Activated naive CD8-positive, alpha-beta T cell treated with anti-CD3 and anti-CD28 coated beads, Interleukin-2, amount 10 ng/mL, durations not matched to agents 7 days and 5 days (primary cell): Measurements from ENCODE around the gene RUNX1. TPM values are rescaled to one million over a fixed set of nuclear protein-coding genes. Genes with fewer than 3 reads are reported as not detected.

Source experiments
- ATAC-seq: fragments of 150-1000 bp; cut with Tn5 transposase; one replicate; pipeline ENCODE4 v1.10.0; 2021; ENCODE audit warnings: low read depth, moderate library complexity
- POLR2A ChIA-PET: fragments of 350-600 bp; sonication (Branson Sonifier 250); formaldehyde crosslinking; loops from one replicate; lab custom pipeline; 2021; ENCODE audit warnings: antibody characterized with exemption; lab: Charles Lee
- DNase-seq: peaks from one replicate; pipeline ENCODE4 v3.0.0; 2021
- H3K27ac Mint-ChIP-seq: one replicate; pipeline ENCODE4 v1.8.0; 2022; ENCODE audit warnings: mild to moderate bottlenecking, mixed read lengths
- H3K27me3 Mint-ChIP-seq: one replicate; pipeline ENCODE4 v1.8.0; 2022; ENCODE audit warnings: mild to moderate bottlenecking, moderate library complexity, mixed read lengths
- H3K36me3 Mint-ChIP-seq: one replicate; pipeline ENCODE4 v1.8.0; 2021; ENCODE audit warnings: mild to moderate bottlenecking, mixed read lengths
- H3K4me1 Mint-ChIP-seq: one replicate; pipeline ENCODE4 v1.8.0; 2021; ENCODE audit warnings: mixed read lengths
- H3K4me3 Mint-ChIP-seq: one replicate; pipeline ENCODE4 v1.8.0; 2022; ENCODE audit warnings: mild to moderate bottlenecking, moderate library complexity, mixed read lengths
- H3K9me3 Mint-ChIP-seq: one replicate; pipeline ENCODE4 v1.8.0; 2021; ENCODE audit warnings: mixed read lengths
- total RNA-seq, 2 experiments: library from RNA; stranded (reverse); gene quantifications; one replicate each; pipeline ENCODE4 v1.2.3, GENCODE V29; 2021

The RUNX1 gene
- total RNA-seq, 2 experiments from 2014 or later: 23.0 to 29.7 TPM

DNA sequence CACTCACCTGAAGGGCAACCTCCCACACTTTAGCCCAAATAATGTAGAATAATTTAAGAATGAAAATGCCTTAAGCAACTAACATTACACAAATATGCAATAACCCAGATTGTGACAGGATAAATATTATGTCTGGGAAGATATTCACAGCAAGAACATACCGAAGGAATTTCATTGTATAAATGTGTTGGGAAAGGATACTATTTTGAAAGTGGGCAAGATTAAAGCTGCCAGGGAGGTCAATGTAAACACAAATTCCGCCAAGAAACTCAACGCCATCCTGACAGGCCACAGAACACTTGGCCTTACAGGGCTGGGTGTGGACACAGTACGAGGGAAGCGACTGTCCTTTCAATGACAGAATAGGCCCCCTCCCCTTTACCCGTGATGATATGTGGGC lies 173.3 kb downstream of the RUNX1 start:
- Mint-ChIP-seq H3K4me1 (no peaks in the 10 kb centered on the region), H3K27ac (no peak overlapping the region), H3K4me3 (no peak overlapping the region), H3K27me3 (peaks cover 2% of the 10 kb centered on the region), H3K36me3 (peaks cover 7% of the 10 kb centered on the region), H3K9me3 (no peaks in the 10 kb centered on the region)
- DNase-seq (no peak), ATAC-seq (no peak)
- POLR2A ChIA-PET: no interaction called here

DNA sequence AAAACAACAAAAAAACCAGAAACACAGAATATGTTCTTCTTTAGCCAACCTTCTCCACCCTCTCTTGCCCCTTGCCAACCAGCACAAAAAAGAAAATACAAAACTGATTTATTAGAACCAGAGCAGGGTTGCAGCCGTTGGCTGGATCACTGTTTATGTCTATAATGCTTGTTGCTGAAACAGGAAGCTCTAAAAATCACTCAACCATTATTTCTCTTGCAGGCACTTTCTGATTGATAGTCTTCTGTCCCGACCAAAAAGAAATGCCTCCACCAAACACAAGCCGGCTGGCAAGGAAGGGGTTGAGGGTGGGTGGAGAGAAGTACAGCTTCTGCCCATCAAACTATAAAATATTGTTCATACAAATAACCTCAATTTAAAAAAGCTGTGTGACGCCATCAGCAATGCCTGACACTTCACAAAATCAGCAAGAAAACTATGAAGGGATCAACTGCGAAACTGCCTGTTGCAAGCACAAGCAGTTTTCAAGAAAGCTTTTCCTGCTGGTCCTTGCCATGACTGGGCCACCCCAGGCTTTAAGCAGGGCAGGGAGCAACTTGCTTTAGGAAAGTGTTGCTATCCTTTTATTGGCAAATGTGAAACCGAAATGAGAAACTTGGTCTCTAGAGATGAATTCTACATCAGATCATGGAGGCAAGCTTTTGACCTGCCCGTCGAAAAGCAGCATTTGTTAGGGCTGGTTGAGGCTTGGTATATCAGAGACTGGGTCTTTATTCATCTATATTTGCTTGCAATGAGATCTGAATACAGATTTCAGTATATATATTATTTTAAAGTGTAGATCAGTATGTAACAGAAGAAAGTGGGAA lies 174.2 kb downstream of the RUNX1 start:
- peaks cover 6% of the 10 kb centered on the region for H3K36me3 Mint-ChIP-seq
- POLR2A ChIA-PET: no interaction called here
- no peaks in the 10 kb centered on the region for H3K4me1 Mint-ChIP-seq
- H3K27me3 Mint-ChIP-seq: peaks cover 2% of the 10 kb centered on the region
- no peak overlapping the region for H3K4me3 Mint-ChIP-seq
- ATAC-seq (no peak), DNase-seq (no peak)
- no peak overlapping the region for H3K27ac Mint-ChIP-seq
- H3K9me3 Mint-ChIP-seq: no peaks in the 10 kb centered on the region

DNA sequence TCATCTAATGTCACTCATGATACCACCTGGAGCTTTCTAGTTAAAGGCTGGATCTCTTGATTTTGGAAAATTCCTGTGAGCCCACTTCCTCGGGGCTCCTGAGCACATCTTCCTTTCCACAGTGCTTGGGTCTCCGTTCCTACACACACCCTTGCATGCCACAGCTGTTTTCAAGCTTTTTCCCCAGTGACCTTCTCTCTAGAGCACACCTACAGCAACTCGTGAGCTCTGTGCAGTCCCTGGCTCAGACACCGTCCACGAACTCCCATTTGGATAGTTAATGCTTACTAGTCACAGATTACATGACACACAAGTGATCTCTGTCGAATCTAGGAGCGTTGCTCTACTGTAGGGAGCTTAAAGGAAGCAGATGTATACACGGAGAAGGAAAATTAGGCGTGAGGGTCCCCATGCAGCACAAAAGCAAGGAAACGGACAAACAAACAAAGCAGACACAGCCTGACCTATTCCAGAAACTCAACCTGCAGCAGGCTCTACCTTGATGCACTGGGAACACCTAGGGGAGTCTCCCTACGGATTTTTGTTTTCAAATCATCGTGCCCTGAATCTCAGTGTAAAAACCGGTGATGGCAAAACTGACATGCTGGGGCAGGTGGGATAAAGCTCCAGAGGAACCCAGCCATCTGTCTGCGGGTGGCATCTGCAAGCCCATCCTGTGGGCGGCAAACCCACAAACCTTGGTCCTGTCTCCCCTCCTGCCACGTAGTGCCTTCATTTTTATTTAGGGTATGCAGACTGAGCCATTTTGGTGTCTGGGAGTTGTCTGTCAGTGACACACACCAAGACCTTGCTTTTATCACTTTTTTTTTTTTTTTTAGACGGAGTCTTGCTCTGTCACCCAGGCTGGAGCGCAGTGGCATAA lies 177.8 kb downstream of the RUNX1 start:
- H3K36me3 Mint-ChIP-seq: peaks cover 9% of the 10 kb centered on the region
- POLR2A ChIA-PET: no interaction called here

DNA sequence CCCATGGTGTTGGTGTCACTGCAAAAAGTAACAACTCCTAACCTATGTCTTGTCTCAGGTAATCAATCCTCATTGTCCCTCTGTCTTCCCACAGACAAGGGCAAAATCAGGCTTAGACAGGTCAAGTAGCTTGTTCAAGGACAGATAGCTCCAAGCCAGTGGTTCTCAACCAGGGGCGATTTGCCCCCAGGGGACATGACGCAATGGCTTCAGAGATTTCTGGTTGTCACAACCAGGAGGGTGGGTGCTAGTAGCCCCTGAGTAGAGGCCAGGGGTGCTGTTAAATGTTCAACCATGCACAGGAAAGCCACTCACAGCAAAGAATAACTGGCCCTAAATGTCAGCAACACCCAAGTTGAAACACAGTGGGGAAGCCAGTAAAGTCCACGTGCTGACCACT lies 178.9 kb downstream of the RUNX1 start:
- no peak overlapping the region for H3K4me3 Mint-ChIP-seq
- H3K4me1 Mint-ChIP-seq: peaks cover 16% of the 10 kb centered on the region
- DNase-seq (no peak), ATAC-seq (no peak)
- POLR2A ChIA-PET: no interaction called here
- H3K9me3 Mint-ChIP-seq: no peaks in the 10 kb centered on the region
- H3K27me3 Mint-ChIP-seq: peaks cover 4% of the 10 kb centered on the region
- H3K27ac Mint-ChIP-seq: no peak overlapping the region
- peaks cover 11% of the 10 kb centered on the region for H3K36me3 Mint-ChIP-seq

More for the DNA sequence above, 177.8 kb downstream of the RUNX1 start:
- ATAC-seq (no peak), DNase-seq (no peak)
- no peak overlapping the region for H3K4me3 Mint-ChIP-seq
- no peak overlapping the region for H3K27ac Mint-ChIP-seq
- H3K4me1 Mint-ChIP-seq: peaks cover 6% of the 10 kb centered on the region
- no peaks in the 10 kb centered on the region for H3K9me3 Mint-ChIP-seq
- H3K27me3 Mint-ChIP-seq: peaks cover 4% of the 10 kb centered on the region

DNA sequence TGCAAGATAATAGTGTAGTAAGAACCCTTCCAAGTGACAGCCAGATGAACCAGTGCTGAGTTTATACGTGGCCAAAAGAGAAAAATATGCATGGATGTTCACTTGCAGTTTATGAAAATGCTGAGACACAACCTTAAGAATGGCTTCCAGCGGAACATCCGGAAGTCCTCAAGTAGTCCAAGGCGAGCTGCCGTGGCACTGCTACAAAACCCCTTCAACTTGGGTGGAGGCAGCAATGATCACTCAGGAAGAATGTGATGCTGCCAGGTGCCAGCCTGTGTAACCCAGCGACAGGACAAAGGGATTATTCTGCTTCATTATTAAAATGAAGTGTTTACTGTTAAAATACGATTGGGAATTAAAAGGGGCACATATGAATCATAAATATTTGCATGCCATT lies 179.6 kb downstream of the RUNX1 start:
- H3K27me3 Mint-ChIP-seq: peaks cover 4% of the 10 kb centered on the region
- no peaks in the 10 kb centered on the region for H3K9me3 Mint-ChIP-seq
- ATAC-seq (no peak), DNase-seq (no peak)
- no peak overlapping the region for H3K27ac Mint-ChIP-seq
- H3K4me1 Mint-ChIP-seq: peaks cover 22% of the 10 kb centered on the region
- POLR2A ChIA-PET: no interaction called here
- no peak overlapping the region for H3K4me3 Mint-ChIP-seq
- peaks cover 11% of the 10 kb centered on the region for H3K36me3 Mint-ChIP-seq

DNA sequence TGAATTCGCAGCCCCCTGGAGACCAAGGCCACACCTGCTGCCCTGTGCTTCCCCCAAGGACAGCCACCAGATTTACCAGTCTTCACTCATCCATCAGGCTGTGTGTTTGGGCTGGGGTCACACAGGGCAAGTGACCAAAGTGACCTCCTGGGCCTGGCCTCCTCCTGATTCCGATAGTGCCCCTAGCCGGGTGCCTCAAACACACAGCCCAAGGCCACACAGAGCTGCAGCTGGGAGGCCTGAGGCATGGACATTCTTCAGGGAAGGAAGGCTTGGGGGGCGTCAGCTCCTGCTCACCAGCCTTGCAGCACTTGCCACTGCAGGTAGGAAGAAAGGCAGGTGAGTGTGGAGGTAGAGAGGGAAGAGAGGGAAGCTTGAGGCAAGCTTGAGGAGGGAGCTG lies 181.3 kb downstream of the RUNX1 start:
- Mint-ChIP-seq H3K27me3 (peaks cover 2% of the 10 kb centered on the region), H3K9me3 (no peaks in the 10 kb centered on the region), H3K4me1 (peaks cover 24% of the 10 kb centered on the region), H3K4me3 (no peak overlapping the region), H3K27ac (peak overlapping the region; percentile 60), H3K36me3 (peaks cover 9% of the 10 kb centered on the region)
- POLR2A ChIA-PET: no interaction called here
- DNase-seq: no peak
- no peak for ATAC-seq

DNA sequence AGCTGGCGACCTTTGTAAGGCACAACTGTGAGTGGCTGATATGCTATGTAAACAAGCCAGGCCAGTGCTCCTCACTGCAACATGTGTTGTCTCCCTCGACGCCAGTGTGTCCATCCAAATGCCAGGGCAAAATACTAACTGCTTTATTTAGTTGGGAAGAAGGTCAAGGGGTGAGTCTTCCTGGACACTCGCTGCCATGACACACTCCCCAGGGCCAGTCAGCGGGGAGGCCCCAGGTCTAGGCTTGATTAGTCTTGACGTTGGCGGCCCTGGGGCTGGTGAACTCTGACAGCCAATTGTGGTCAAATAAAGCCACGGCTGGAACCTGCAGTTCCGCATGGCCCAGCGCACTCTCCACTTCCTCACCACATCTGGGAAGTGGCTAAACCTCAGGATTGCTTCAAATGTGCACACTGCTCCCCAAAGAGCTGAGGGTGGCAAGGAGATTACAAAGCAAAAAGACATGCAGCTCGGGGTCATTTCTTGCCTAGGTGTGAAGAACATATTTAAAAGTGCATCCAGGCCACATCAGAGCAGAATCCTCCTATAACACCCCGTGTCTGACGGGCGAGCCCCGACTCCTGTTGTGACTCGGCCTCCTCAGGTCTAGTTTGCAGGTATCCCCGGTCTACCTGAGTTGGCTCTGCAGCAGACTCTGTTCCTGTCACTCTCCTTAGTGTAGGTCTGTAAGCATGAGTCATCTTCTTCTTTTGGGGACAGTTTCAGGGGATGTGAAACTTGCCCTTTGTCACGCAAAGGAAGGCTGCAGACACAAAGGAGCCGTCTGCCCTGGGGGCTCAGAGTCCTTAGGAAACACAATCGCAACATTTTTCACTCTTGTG lies 183.5 kb downstream of the RUNX1 start:
- H3K4me1 Mint-ChIP-seq: peaks cover 24% of the 10 kb centered on the region
- H3K36me3 Mint-ChIP-seq: peaks cover 9% of the 10 kb centered on the region
- DNase-seq (no peak), ATAC-seq (peak; percentile 65)
- H3K4me3 Mint-ChIP-seq: peak overlapping the region; percentile 41
- no peak overlapping the region for H3K27ac Mint-ChIP-seq
- POLR2A ChIA-PET: no interaction called here
- H3K9me3 Mint-ChIP-seq: no peaks in the 10 kb centered on the region
- H3K27me3 Mint-ChIP-seq: peaks cover 4% of the 10 kb centered on the region

DNA sequence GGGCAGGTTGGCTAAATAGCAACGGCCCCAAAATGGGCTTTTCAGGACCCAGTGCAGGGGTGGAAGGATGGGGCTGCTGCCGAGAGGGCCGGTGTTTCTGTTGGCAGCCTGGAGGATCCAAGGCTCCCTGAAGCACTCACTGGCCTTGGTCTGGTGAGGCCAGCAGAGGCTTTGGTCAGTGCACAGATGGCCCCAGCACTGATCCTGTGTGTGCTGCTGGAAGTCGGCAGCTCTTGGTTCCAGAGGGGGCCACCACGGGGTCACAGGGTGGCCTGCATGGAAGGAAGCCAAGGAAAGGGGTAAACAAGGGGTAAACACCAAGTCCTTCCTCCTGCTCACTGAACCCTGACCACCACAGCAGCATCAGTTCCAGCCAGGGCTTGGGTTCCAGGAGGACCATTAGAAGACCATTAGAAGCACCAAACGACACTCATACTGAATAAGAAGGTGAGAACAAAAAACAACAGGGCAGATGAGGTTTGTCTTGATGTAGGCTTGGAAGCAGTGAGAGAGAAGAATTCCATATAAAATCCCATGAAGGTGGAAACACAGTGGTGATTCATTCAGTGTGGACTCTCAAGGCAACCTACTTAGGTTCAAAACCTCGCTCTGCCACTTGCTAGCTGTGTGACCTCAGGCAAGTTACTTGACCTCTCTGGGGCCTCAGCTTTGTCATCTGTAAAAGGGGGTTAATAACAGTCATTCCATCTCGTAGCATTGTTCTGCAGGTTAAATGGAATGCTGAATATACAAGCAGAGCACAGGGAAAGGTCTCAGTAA lies 184.5 kb downstream of the RUNX1 start:
- Mint-ChIP-seq H3K36me3 (peaks cover 9% of the 10 kb centered on the region), H3K4me1 (peaks cover 24% of the 10 kb centered on the region), H3K4me3 (no peak overlapping the region), H3K9me3 (no peaks in the 10 kb centered on the region), H3K27ac (no peak overlapping the region), H3K27me3 (peaks cover 4% of the 10 kb centered on the region)
- POLR2A ChIA-PET: no interaction called here
- ATAC-seq (no peak), DNase-seq (no peak)

DNA sequence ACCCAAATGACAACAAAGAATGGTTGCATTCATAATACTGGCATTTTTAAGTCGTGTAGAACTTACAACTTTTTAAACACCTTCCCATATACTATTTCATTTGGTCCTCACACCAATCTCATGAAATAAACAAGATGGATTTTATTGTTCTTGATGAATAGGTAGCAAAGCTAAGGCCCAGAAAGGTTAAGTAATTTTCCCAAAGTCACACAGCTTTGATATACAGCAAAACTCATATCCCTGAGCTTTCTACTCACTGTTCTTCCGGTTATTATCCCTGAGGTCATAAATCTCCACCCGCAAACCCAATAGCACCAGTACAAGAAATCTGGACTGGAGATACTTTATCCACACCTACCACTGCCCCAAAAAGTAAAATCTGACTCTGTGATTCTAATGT lies 186.2 kb downstream of the RUNX1 start:
- H3K4me3 Mint-ChIP-seq: no peak overlapping the region
- POLR2A ChIA-PET: no interaction called here
- peaks cover 24% of the 10 kb centered on the region for H3K4me1 Mint-ChIP-seq

DNA sequence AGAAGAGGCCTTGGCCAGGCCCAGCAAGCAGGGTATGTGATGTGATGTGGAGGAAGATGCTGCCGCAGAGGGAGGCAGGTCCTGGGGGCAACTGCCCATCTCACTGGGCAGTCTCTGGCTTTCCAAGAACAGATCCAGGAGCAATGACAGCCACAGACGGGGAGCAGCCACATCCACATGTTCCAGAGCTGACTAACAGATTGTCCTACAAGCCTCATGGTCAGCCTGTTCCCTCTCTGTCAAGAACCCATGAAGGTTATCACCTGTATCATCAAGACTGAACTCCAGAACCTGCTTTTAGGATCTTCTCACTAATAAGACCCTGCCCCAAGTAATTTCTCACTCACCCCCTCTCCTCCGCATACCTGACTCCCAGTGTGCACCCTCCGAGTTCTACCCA lies 187.8 kb downstream of the RUNX1 start:
- DNase-seq (no peak), ATAC-seq (no peak)
- Mint-ChIP-seq H3K4me1 (peaks cover 19% of the 10 kb centered on the region), H3K4me3 (no peak overlapping the region), H3K9me3 (no peaks in the 10 kb centered on the region), H3K36me3 (peaks cover 9% of the 10 kb centered on the region), H3K27ac (no peak overlapping the region), H3K27me3 (peaks cover 2% of the 10 kb centered on the region)
- POLR2A ChIA-PET: no interaction called here

More for the DNA sequence above, 186.2 kb downstream of the RUNX1 start:
- H3K27me3 Mint-ChIP-seq: peaks cover 4% of the 10 kb centered on the region
- no peak for DNase-seq
- no peaks in the 10 kb centered on the region for H3K9me3 Mint-ChIP-seq
- no peak overlapping the region for H3K27ac Mint-ChIP-seq
- ATAC-seq: no peak
- peaks cover 6% of the 10 kb centered on the region for H3K36me3 Mint-ChIP-seq

DNA sequence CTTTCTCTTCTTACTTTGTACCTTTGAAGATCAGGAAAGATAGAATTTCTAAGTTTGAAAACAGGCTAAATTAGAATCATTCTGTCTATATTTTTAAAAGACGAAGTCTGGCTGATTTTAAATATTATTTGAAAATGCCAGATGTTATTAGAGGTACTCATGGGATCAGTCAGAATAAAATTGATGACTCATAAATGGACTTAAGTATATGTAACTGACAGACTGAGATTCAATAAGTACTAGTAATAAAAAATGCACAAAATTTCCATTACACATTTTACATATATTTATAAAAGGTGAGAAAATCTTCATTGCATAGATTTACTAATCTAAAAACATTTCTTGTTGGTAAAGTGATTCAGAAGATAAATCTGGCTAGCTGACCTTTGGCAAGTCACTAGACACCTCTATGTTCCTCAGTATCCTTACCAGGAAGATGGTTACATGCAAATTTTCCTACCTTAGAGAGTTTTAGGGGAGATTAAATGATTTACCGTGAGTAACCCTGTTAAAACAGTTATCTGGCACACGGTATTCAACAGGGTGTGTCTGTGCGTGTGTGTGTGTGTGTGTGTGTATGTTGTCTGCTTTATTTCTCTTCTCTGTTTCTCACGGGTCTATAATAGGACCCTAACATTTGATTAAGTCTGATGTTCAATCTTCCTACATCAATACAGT lies 189.0 kb downstream of the RUNX1 start:
- no peak overlapping the region for H3K27ac Mint-ChIP-seq
- peaks cover 7% of the 10 kb centered on the region for H3K36me3 Mint-ChIP-seq
- peaks cover 8% of the 10 kb centered on the region for H3K4me1 Mint-ChIP-seq
- no peak for ATAC-seq
- peaks cover 2% of the 10 kb centered on the region for H3K27me3 Mint-ChIP-seq
- no peak for DNase-seq
- H3K4me3 Mint-ChIP-seq: no peak overlapping the region
- H3K9me3 Mint-ChIP-seq: no peaks in the 10 kb centered on the region
- POLR2A ChIA-PET: no interaction called here

DNA sequence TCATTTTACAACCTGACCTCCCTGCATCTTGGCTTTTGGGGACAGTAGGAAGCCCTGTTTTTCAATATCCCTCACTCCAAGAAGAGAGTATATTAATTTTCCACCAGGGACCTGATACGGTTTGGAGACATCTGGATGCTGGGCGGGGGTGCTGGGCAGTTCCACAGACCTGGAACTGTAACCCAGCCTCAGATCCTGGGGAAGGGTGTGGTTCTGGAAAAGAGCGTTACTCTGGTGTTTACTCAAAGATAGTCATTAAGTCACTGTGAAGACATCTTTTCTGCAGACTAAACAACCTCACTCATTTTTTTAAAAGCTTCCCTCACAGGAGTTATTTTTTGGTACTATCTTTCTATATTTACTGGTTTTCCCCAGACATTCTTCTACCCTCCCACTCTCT lies 190.5 kb downstream of the RUNX1 start:
- Mint-ChIP-seq H3K9me3 (no peaks in the 10 kb centered on the region), H3K27ac (no peak overlapping the region), H3K36me3 (peaks cover 7% of the 10 kb centered on the region), H3K4me1 (peaks cover 2% of the 10 kb centered on the region), H3K27me3 (peaks cover 2% of the 10 kb centered on the region), H3K4me3 (no peak overlapping the region)
- ATAC-seq (no peak), DNase-seq (no peak)
- POLR2A ChIA-PET: no interaction called here
